PC-9 (cell line): Measurements from ENCODE around the gene CD300H. TPM values are rescaled to one million over a fixed set of nuclear protein-coding genes. Genes with fewer than 3 reads are reported as not detected.
"Not testable (repeated sequence)": the region's sequence is repeated elsewhere in the genome, so short reads cannot be mapped to it uniquely, and the experiment has no call there.

Experiments used
- BruUV-seq: library from RNA; stranded (reverse); fragments of 400-500 nt; replicated peaks from 2 replicates; lab custom pipeline; 2021; lab: Mats Ljungman, UMichigan
- CTCF ChIA-PET: fragments of 300-600 bp; sonication (Branson Sonifier 250); formaldehyde crosslinking; loops from one replicate; lab custom pipeline; 2022; ENCODE audit warnings: antibody characterized with exemption; lab: Charles Lee
- POLR2A ChIA-PET: fragments of 300-600 bp; sonication (Branson Sonifier 250); formaldehyde crosslinking; loops from one replicate; lab custom pipeline; 2022; ENCODE audit warnings: antibody characterized with exemption; ENCODE audit not compliant: unreplicated experiment; lab: Charles Lee
- DNase-seq, 2 experiments: peaks; one replicate each; pipeline versions ENCODE4 v3.0.0 to v3.0.0-alpha.2; 2015 to 2022; ENCODE audit warnings: mixed read lengths in 1 of 2
- H2AFZ ChIP-seq: fragments of 200-600 bp; sonication (generic); 2 replicates; pipeline ENCODE4 v1.8.1; 2017; ENCODE audit warnings: antibody characterized with exemption
- H3F3A ChIP-seq: fragments of 200-600 bp; sonication (generic); 2 replicates; pipeline ENCODE4 v1.8.1; 2017; ENCODE audit warnings: antibody characterized with exemption, mild to moderate bottlenecking, low read depth; ENCODE audit not compliant: insufficient read depth
- H3K27ac ChIP-seq: fragments of 200-600 bp; sonication (generic); 2 replicates; pipeline ENCODE4 v1.6.1; 2016; ENCODE audit warnings: mixed run types
- H3K27me3 ChIP-seq: fragments of 200-600 bp; sonication (generic); 2 replicates; pipeline ENCODE4 v1.6.1; 2016; ENCODE audit warnings: low read depth, mixed run types; ENCODE audit not compliant: insufficient read depth
- H3K36me3 ChIP-seq: fragments of 200-600 bp; sonication (generic); 2 replicates; pipeline ENCODE4 v1.6.1; 2016; ENCODE audit warnings: low read depth, mixed run types
- H3K4me1 ChIP-seq: fragments of 200-600 bp; sonication (generic); replicated peaks from 2 replicates; pipeline ENCODE4 v1.6.1; 2016; ENCODE audit warnings: mixed run types; ENCODE audit not compliant: insufficient read depth
- H3K4me2 ChIP-seq: fragments of 200-600 bp; sonication (generic); 2 replicates; pipeline ENCODE4 v1.6.1; 2017; ENCODE audit warnings: mixed run types
- H3K4me3 ChIP-seq: fragments of 200-600 bp; sonication (generic); 2 replicates; pipeline ENCODE4 v1.6.1; 2016; ENCODE audit warnings: mixed run types
- H3K79me2 ChIP-seq: fragments of 200-600 bp; sonication (generic); 2 replicates; pipeline ENCODE4 v1.6.1; 2017; ENCODE audit warnings: low read depth, mixed run types
- H3K9me2 ChIP-seq: fragments of 200-600 bp; sonication (generic); 2 replicates; pipeline ENCODE4 v1.8.1; 2017; ENCODE audit warnings: mild to moderate bottlenecking; ENCODE audit not compliant: insufficient read depth
- H3K9me3 ChIP-seq: fragments of 200-600 bp; sonication (generic); 2 replicates; pipeline ENCODE4 v1.8.1; 2016; ENCODE audit warnings: low read depth; ENCODE audit not compliant: insufficient read depth
- H4K20me1 ChIP-seq: fragments of 200-600 bp; sonication (generic); 2 replicates; pipeline ENCODE4 v1.8.1; 2017; ENCODE audit not compliant: insufficient read depth
- CTCF ChIP-seq: fragments of 200-600 bp; sonication (generic); conservative IDR thresholded peaks from 2 replicates; pipeline ENCODE4 v1.6.1; 2017; ENCODE audit warnings: mixed run types, antibody characterized with exemption, mild to moderate bottlenecking, moderate library complexity
- EZH2 ChIP-seq: fragments of 200-600 bp; sonication (generic); IDR thresholded peaks from 2 replicates; pipeline ENCODE4 v1.8.0; 2017; ENCODE audit warnings: antibody characterized with exemption, low read depth
- intact Hi-C: fragments of 100-400 bp; cut with micrococcal nuclease; formaldehyde crosslinking; loops from one replicate; pipeline ENCODE4 v1.10.0; 2022; ENCODE audit not compliant: unreplicated experiment
- total RNA-seq: library from RNA; stranded (reverse); gene quantifications from 2 replicates; pipeline ENCODE4 v1.2.3, GENCODE V29; 2021

CD300H gene
- total RNA-seq, 1 experiment from 2014 or later, result not detected

- H3K27ac ChIP-seq, result no peak overlapping the region
- no peaks in the 10 kb centered on the region for H3F3A ChIP-seq
- intact Hi-C loops, result no loop called here
- no peaks in the 10 kb centered on the region for H3K9me3 ChIP-seq
- no peaks in the 10 kb centered on the region for H3K4me1 ChIP-seq
- no peaks in the 10 kb centered on the region for H3K9me2 ChIP-seq
- no peak for TF ChIP-seq EZH2
- no peak for TF ChIP-seq CTCF
- CTCF ChIA-PET, result no interaction called here
- no TSS peak for BruUV-seq
- no peaks in the 10 kb centered on the region for H3K79me2 ChIP-seq
- H3K27me3 ChIP-seq, result peaks cover 92% of the 10 kb centered on the region
- no peak overlapping the region for H2AFZ ChIP-seq
- H4K20me1 ChIP-seq, result no peaks in the 10 kb centered on the region
- H3K4me2 ChIP-seq, result no peak overlapping the region
- no peak overlapping the region for H3K4me3 ChIP-seq
- no peak for DNase-seq
- H3K36me3 ChIP-seq, result no peaks in the 10 kb centered on the region
- POLR2A ChIA-PET, result no interaction called here
Observed at GRCh38 chr17:74578979-74579378, 11.7 kb upstream of the CD300H start.

- CTCF ChIA-PET, result no interaction called here
- intact Hi-C loops, result no loop called here
- POLR2A ChIA-PET, result no interaction called here
Observed at GRCh38 chr17:74574489-74575142, 7.3 kb upstream of the CD300H start.

GRCh38 chr17:74573635-74574034 is 6.3 kb upstream of the CD300H start:
- BruUV-seq, CTCF ChIA-PET, DNase-seq, H3K4me3 ChIP-seq, intact Hi-C loops, H2AFZ ChIP-seq, H3K9me3 ChIP-seq, H3K4me1 ChIP-seq, H3K36me3 ChIP-seq, H3F3A ChIP-seq, H3K27ac ChIP-seq, POLR2A ChIA-PET, H3K79me2 ChIP-seq, H4K20me1 ChIP-seq, H3K9me2 ChIP-seq, H3K4me2 ChIP-seq: not testable (repeated sequence)
- peaks cover 83% of the 10 kb centered on the region for H3K27me3 ChIP-seq

More at GRCh38 chr17:74574489-74575142, 7.3 kb upstream of the CD300H start:
- Histone ChIP-seq H3K4me1 (no peaks in the 10 kb centered on the region), H2AFZ (no peak overlapping the region), H3K9me3 (no peaks in the 10 kb centered on the region), H3K27ac (no peak overlapping the region), H3K4me2 (no peak overlapping the region), H3K79me2 (no peaks in the 10 kb centered on the region), H3K9me2 (no peaks in the 10 kb centered on the region), H3K4me3 (no peak overlapping the region), H3K27me3 (peaks cover 92% of the 10 kb centered on the region), H4K20me1 (no peaks in the 10 kb centered on the region), H3K36me3 (no peaks in the 10 kb centered on the region), H3F3A (no peaks in the 10 kb centered on the region)
- no peak for DNase-seq
- no TSS peak for BruUV-seq
- no peak for TF ChIP-seq EZH2
- no peak for TF ChIP-seq CTCF

- ChIA-PET CTCF (no interaction called here), POLR2A (no interaction called here)
- H3K79me2 ChIP-seq, result no peaks in the 10 kb centered on the region
- intact Hi-C loops, result no loop called here
- no peak overlapping the region for H3K27ac ChIP-seq
- H2AFZ ChIP-seq, result no peak overlapping the region
- H3K9me3 ChIP-seq, result no peaks in the 10 kb centered on the region
- H3K36me3 ChIP-seq, result no peaks in the 10 kb centered on the region
- no peaks in the 10 kb centered on the region for H3K9me2 ChIP-seq
- H3K4me2 ChIP-seq, result no peak overlapping the region
- no TSS peak for BruUV-seq
- peaks cover 79% of the 10 kb centered on the region for H3K27me3 ChIP-seq
- DNase-seq, result no peak
- TF ChIP-seq CTCF, result no peak
- no peak for TF ChIP-seq EZH2
- H3F3A ChIP-seq, result no peaks in the 10 kb centered on the region
- H4K20me1 ChIP-seq, result no peaks in the 10 kb centered on the region
- no peak overlapping the region for H3K4me3 ChIP-seq
- H3K4me1 ChIP-seq, result no peaks in the 10 kb centered on the region
Observed at GRCh38 chr17:74573169-74573568, 5.9 kb upstream of the CD300H start.
